ENCODE data around the gene ANKRD62.

ANKRD62 gene

DNA sequence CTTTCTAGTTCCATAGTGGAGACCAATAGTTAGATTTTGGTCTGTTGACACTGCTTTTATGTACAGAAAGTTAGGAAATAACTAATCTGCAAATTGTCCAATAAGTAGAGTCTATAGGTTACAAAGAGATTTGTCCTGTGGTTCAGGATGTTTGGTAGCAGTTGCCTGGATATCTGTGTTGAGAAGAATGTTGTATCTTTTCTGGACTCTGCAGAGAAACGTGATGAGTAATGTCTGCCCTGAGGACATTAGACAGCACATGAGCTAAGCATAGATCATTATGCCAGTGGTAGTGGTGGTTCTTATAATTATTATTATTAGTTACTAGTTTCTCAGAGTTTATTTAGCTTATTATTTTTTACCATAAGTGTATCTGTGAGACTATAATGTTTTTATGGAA, 65.8 kb downstream of the ANKRD62 start:
- Histone ChIP-seq H3K27me3 (ENCODE audit: control insufficient read depth, insufficient read depth, low read length) (no peaks in the 10 kb centered on the region), H3K4me1 (ENCODE audit: control insufficient read depth, low read depth, low read length) (peaks cover 7% of the 10 kb centered on the region), H3K36me3 (ENCODE audit: control insufficient read depth, low read depth, low read length) (no peaks in the 10 kb centered on the region), H3K27ac (ENCODE audit: low read length) (no peak overlapping the region), H3K9ac (ENCODE audit: low read length) (no peak overlapping the region), H3K4me3 (ENCODE audit: low read length) (no peak overlapping the region), H3K9me3 (ENCODE audit: control insufficient read depth, low read depth, low read length) (no peaks in the 10 kb centered on the region)

DNA sequence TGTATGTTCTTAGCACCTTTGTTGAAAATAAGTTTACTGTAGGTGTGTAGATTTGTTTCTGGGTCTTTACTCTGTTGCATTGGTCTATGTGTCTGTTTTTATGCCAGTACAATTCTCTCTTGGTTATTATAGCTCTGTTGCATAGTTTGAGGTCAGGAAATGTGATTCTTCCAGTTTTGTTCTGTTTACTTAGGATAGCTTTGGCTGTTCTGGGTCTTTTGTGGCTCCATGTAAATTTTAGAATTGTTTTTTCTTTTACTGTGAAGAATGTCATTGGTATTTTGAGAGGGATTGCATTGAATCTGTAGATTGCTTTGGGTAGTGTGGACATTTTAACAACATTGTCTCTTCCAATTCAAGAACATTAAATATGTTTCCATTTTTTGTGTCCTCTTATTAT, 69.1 kb downstream of the ANKRD62 start:
- no peaks in the 10 kb centered on the region for H3K27me3 ChIP-seq (ENCODE audit: control insufficient read depth, insufficient read depth, low read length)
- no peak overlapping the region for H3K9ac ChIP-seq (ENCODE audit: low read length)
- no peak overlapping the region for H3K27ac ChIP-seq (ENCODE audit: low read length)
- no peak overlapping the region for H3K4me3 ChIP-seq (ENCODE audit: low read length)
- H3K9me3 ChIP-seq (ENCODE audit: control insufficient read depth, low read depth, low read length), result no peaks in the 10 kb centered on the region
- H3K4me1 ChIP-seq (ENCODE audit: control insufficient read depth, low read depth, low read length), result peaks cover 7% of the 10 kb centered on the region
- H3K36me3 ChIP-seq (ENCODE audit: control insufficient read depth, low read depth, low read length), result no peaks in the 10 kb centered on the region

DNA sequence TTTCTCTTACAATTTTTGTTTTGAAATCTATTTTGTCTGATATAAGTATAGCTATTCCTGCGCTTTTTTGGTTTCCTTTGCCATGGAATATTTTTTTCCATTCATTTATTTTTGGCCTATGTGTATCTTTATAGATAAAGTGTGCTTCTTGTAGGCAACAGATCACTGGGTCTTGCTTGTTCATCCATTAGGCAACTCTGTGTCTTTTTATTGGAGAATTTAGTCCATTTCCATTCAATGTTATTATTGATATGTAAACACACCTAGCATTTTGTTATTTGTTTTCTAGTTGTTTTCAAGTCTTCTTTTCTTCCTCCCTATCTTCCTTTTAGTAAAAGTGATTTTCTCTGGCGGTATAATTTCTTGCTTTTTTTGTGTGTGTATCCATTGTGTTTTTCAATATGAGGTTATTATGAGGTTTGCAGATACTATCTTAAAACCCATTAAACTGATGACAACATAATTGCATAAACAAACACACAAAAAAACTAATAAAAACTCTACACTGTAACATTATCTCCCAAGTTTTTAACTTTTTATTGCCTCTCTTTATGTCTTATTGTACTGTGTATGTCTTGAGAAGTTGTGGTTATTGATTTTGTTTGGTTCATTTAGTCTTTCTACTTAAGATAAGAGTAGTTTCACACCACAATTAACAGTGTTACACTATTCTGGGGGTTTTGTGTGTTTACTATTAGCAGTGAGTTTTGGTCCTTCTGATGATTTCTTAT, 71.6 kb downstream of the ANKRD62 start:
- no peak overlapping the region for H3K9ac ChIP-seq (ENCODE audit: low read length)

More for the DNA sequence above, 71.6 kb downstream of the ANKRD62 start:
- no peak overlapping the region for H3K27ac ChIP-seq (ENCODE audit: low read length)
- no peak overlapping the region for H3K4me3 ChIP-seq (ENCODE audit: low read length)
- H3K9me3 ChIP-seq (ENCODE audit: control insufficient read depth, low read depth, low read length), result no peaks in the 10 kb centered on the region
- H3K4me1 ChIP-seq (ENCODE audit: control insufficient read depth, low read depth, low read length), result peaks cover 4% of the 10 kb centered on the region
- H3K27me3 ChIP-seq (ENCODE audit: control insufficient read depth, insufficient read depth, low read length), result no peaks in the 10 kb centered on the region
- no peaks in the 10 kb centered on the region for H3K36me3 ChIP-seq (ENCODE audit: control insufficient read depth, low read depth, low read length)
